ENCODE measurements around the gene CGB1. TPM values are rescaled to one million over a fixed set of nuclear protein-coding genes. Genes with fewer than 3 reads are reported as not detected.
"Not testable (repeated sequence)": the region's sequence is repeated elsewhere in the genome, so short reads cannot be mapped to it uniquely, and the experiment has no call there.

Gene CGB1
- polyA plus RNA-seq, 1 donor (not counting 4 experiments of a cell fraction or from before 2014, with no cell fraction given): not detected

DNA sequence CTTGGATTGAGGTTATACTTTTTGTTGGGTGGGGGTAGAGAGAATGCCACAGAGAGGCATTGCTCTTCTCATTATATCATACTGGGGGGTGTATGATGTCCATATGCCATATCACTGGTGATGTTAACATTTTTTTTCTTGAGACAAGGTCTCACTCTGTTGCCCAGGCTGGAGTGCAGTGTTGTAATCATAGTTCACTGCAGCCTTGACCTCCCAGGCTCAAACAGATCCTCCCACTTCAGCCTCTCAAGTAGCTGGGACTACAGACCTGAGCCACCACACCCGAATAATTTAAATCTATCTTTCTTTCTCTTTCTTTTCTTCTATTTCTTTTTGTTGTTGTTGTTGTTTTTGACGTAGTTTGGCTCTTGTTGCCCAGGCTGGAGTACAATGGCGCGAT lies 43.7 kb upstream of the CGB1 start:
- H3K9ac ChIP-seq (ENCODE audit: control insufficient read depth, extremely low read depth, insufficient read depth, low read length): no peak overlapping the region
- no peaks in the 10 kb centered on the region for H3K9me1 ChIP-seq (ENCODE audit: control insufficient read depth, extremely low read depth, insufficient read depth, low read length)
- H3K9me3 ChIP-seq (ENCODE audit: control insufficient read depth, low read depth, low read length): no peaks in the 10 kb centered on the region
- H3K27me3 ChIP-seq (ENCODE audit: control insufficient read depth, extremely low read depth, insufficient read depth, low read length): no peaks in the 10 kb centered on the region
- TF ChIP-seq, protein P1, sequence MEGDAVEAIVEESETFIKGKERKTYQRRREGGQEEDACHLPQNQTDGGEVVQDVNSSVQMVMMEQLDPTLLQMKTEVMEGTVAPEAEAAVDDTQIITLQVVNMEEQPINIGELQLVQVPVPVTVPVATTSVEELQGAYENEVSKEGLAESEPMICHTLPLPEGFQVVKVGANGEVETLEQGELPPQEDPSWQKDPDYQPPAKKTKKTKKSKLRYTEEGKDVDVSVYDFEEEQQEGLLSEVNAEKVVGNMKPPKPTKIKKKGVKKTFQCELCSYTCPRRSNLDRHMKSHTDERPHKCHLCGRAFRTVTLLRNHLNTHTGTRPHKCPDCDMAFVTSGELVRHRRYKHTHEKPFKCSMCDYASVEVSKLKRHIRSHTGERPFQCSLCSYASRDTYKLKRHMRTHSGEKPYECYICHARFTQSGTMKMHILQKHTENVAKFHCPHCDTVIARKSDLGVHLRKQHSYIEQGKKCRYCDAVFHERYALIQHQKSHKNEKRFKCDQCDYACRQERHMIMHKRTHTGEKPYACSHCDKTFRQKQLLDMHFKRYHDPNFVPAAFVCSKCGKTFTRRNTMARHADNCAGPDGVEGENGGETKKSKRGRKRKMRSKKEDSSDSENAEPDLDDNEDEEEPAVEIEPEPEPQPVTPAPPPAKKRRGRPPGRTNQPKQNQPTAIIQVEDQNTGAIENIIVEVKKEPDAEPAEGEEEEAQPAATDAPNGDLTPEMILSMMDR (optimal IDR thresholded peaks at IDR 0.05 in 1 of 3, IDR thresholded peaks at IDR 0.05 in 1 of 3, conservative IDR thresholded peaks at IDR 0.05 in 1 of 3; ENCODE audit: extremely low read depth in 1 of 3, insufficient read depth in 2 of 3, low read length in 3 of 3): no peak
- no peak for TF ChIP-seq EZH2 (IDR thresholded peaks at IDR 0.05; ENCODE audit: low read length)
- H3K4me2 ChIP-seq (ENCODE audit: control insufficient read depth, extremely low read depth, insufficient read depth, low read depth, low read length): no peak overlapping the region
- no peaks in the 10 kb centered on the region for H4K20me1 ChIP-seq (ENCODE audit: control insufficient read depth, extremely low read depth, insufficient read depth, low read length)
- peaks cover 2% of the 10 kb centered on the region for H3K79me2 ChIP-seq (ENCODE audit: control insufficient read depth, insufficient read depth, low read length)
- no peak for DNase-seq (ENCODE audit: low read depth, low spot score)
- dilution Hi-C loops (cut with MboI; ENCODE audit: extremely low pct_ligation_motif_present, low sequenced_read_pairs): no loop called here
- no peaks in the 10 kb centered on the region for H3K36me3 ChIP-seq (ENCODE audit: control insufficient read depth in 2 of 2, extremely low read depth in 1 of 2, insufficient read depth in 2 of 2, low read length in 2 of 2)
- H3K4me3 ChIP-seq (ENCODE audit: control insufficient read depth in 2 of 3, extremely low read depth in 1 of 3, insufficient read depth in 2 of 3, low read depth in 1 of 3, low read length in 3 of 3): no peak overlapping the region
- H3K27ac ChIP-seq (ENCODE audit: control insufficient read depth, insufficient read depth, low read length): no peak overlapping the region
- H2AFZ ChIP-seq (ENCODE audit: control insufficient read depth, low read length): no peak overlapping the region
- no peak for FAIRE-seq
- H3K4me1 ChIP-seq (ENCODE audit: control insufficient read depth, extremely low read depth, insufficient read depth, low read length): peaks cover 4% of the 10 kb centered on the region

DNA sequence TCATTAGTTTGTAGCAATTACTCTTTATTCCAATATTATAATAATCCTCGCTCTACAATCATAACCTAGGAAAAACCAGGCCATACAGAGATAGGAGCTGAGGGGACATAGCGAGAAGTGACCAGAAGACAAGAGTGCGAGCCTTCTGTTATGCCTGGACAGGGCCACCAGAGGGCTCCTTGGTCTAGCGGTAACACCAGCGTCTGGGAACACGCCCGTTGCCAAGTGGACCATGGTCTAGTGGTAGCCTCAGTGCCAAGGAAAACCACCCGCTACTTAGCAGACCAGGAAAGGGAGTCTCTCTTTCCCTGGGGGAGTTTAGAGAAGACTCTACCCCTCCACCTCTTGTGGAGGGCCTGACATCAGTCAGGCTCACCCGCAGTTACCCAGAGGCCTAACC lies 38.2 kb upstream of the CGB1 start:
- H4K20me1 ChIP-seq (ENCODE audit: control insufficient read depth, extremely low read depth, insufficient read depth, low read length); H3K79me2 ChIP-seq (ENCODE audit: control insufficient read depth, insufficient read depth, low read length); H3K9me1 ChIP-seq (ENCODE audit: control insufficient read depth, extremely low read depth, insufficient read depth, low read length); H3K9me3 ChIP-seq (ENCODE audit: control insufficient read depth, low read depth, low read length); FAIRE-seq; DNase-seq (ENCODE audit: low read depth, low spot score); H3K4me2 ChIP-seq (ENCODE audit: control insufficient read depth, extremely low read depth, insufficient read depth, low read depth, low read length); H3K4me1 ChIP-seq (ENCODE audit: control insufficient read depth, extremely low read depth, insufficient read depth, low read length); H3K36me3 ChIP-seq (ENCODE audit: control insufficient read depth in 2 of 2, extremely low read depth in 1 of 2, insufficient read depth in 2 of 2, low read length in 2 of 2); H2AFZ ChIP-seq (ENCODE audit: control insufficient read depth, low read length); H3K27ac ChIP-seq (ENCODE audit: control insufficient read depth, insufficient read depth, low read length); H3K4me3 ChIP-seq (ENCODE audit: control insufficient read depth in 2 of 3, extremely low read depth in 1 of 3, insufficient read depth in 2 of 3, low read depth in 1 of 3, low read length in 3 of 3); H3K9ac ChIP-seq (ENCODE audit: control insufficient read depth, extremely low read depth, insufficient read depth, low read length); dilution Hi-C loops (cut with MboI; ENCODE audit: extremely low pct_ligation_motif_present, low sequenced_read_pairs): not testable (repeated sequence)
- TF ChIP-seq, protein P1 (optimal IDR thresholded peaks at IDR 0.05 in 1 of 3, IDR thresholded peaks at IDR 0.05 in 1 of 3, conservative IDR thresholded peaks at IDR 0.05 in 1 of 3; ENCODE audit: extremely low read depth in 1 of 3, insufficient read depth in 2 of 3, low read length in 3 of 3): peak in 2 of 3 experiments; percentile 34 to 60
- H3K27me3 ChIP-seq (ENCODE audit: control insufficient read depth, extremely low read depth, insufficient read depth, low read length): peaks cover 37% of the 10 kb centered on the region
